Prostate gland (tissue), 2 donors: Measurements from ENCODE around the gene CFAP100. TPM values are rescaled to one million over a fixed set of nuclear protein-coding genes. Genes with fewer than 3 reads are reported as not detected.

Experiments used
- DNase-seq: peaks from one replicate; pipeline ENCODE4 v3.0.0-alpha.2; 2019; ENCODE audit warnings: low spot score
- H3K27ac ChIP-seq, 2 donors: fragments of 200-600 bp; sonication (generic); 2 replicates each; pipeline ENCODE4 v1.5.1; 2017 to 2019
- H3K27me3 ChIP-seq: fragments of 200-600 bp; sonication (generic); replicated peaks from 2 replicates; pipeline ENCODE4 v1.5.1; 2019; ENCODE audit not compliant: insufficient read depth
- H3K36me3 ChIP-seq, 2 donors: fragments of 200-600 bp; sonication (generic); 1 replicate in 1 of 2; 2 replicates in 1 of 2; pipeline versions ENCODE4 v1.5.1 to v1.8.1; 2017 to 2019
- H3K4me1 ChIP-seq: fragments of 200-600 bp; sonication (generic); replicated peaks from 2 replicates; pipeline ENCODE4 v1.5.1; 2019
- H3K4me3 ChIP-seq, 2 donors: fragments of 200-600 bp; sonication (generic); 2 replicates each; pipeline ENCODE4 v1.5.1; 2017 to 2019
- H3K9me3 ChIP-seq: fragments of 200-600 bp; sonication (generic); 2 replicates; pipeline ENCODE4 v1.5.1; 2017
- CTCF ChIP-seq, 4 experiments: fragments of 200-600 bp in 2 of 4; fragments of 450-650 bp in 2 of 4; sonication (generic) in 2 of 4; IDR thresholded peaks; 1 replicate in 3 of 4; 2 replicates in 1 of 4; pipeline ENCODE4 v1.5.1; 2016 to 2019; ENCODE audit warnings: antibody characterized with exemption in 4 of 4, mild to moderate bottlenecking in 2 of 4, moderate library complexity in 2 of 4
- POLR2A ChIP-seq: fragments of 450-650 bp; IDR thresholded peaks from one replicate; pipeline ENCODE4 v1.6.1; 2016; ENCODE audit warnings: antibody characterized with exemption, mild to moderate bottlenecking
- POLR2AphosphoS5 ChIP-seq: sonication (generic); formaldehyde crosslinking; IDR thresholded peaks from one replicate; pipeline ENCODE4 v1.6.1; 2017; ENCODE audit warnings: antibody characterized with exemption
- WGBS: methylation state at CpG from one replicate; pipeline ENCODE4 v1.1.5; 2018; 5-methylcytosine and 5-hydroxymethylcytosine counted together
- intact Hi-C: fragments of 100-400 bp; cut with DNase I; formaldehyde crosslinking; loops from one replicate; pipeline ENCODE4 v1.14.2; 2022
- total RNA-seq, 2 donors: library from RNA; depleted of rRNA; stranded (reverse); fragments of >200 nt; gene quantifications; one replicate each; pipeline ENCODE4 v1.1.0, GENCODE V29; 2016

The CFAP100 gene
- total RNA-seq, 2 donors from 2014 or later, result 2.3 TPM; not detected in 1

DNA sequence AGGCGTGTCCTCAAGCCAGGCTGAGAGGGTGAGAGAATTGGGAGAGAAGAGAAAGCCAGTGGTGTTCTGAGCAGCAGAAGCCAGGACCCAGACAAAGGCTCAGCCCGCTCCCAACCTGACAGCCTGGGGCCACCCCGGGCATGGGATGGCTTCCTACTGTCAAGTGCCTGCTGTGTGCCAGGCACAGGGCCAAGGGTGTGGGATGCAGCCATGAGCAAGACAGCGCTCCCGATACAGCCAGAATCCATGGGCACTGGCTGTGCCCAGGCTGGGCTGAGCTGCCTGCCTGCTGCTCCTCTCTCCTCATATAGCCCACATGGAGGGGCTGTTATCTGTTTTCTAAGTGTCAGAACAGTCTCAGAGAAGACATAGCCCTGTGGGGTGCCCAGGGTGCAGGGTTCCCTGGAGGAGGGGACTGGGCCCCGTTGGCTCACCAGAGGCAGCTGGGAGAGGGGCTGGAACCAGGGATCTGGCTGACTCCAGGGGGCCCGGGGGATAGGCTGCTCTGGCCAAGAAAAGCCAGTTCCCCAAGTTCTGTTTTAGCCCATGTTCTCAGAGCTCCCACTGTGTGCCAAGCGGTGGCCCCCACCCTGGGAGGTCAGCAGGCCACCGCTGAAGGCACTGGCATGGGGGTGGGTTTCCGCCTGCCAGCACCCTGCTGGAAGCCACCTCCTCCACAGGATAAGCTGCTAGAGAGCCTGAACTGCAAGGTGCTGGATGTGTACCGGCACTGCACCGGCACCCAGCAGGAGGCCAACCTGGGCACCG, 39.0 kb downstream of the CFAP100 start:
- H3K36me3 ChIP-seq, result no peaks in the 10 kb centered on the region

GRCh38 chr3:126434264-126434590, 39.5 kb downstream of the CFAP100 start:
- no peak overlapping the region for H3K27ac ChIP-seq
- no peaks in the 10 kb centered on the region for H3K9me3 ChIP-seq
- no peak overlapping the region for H3K4me3 ChIP-seq
- DNase-seq, result no peak
- intact Hi-C loops, result no loop called here
- no peaks in the 10 kb centered on the region for H3K36me3 ChIP-seq
- 92% methylated on average over 6 of the region's 6 CpGs for WGBS
- H3K4me1 ChIP-seq, result no peaks in the 10 kb centered on the region
- no peaks in the 10 kb centered on the region for H3K27me3 ChIP-seq
- TF ChIP-seq POLR2A, result no peak
- TF ChIP-seq CTCF (IDR thresholded peaks at IDR 0.05), result no peak
- no peak for TF ChIP-seq POLR2AphosphoS5

More for the DNA sequence above, 39.0 kb downstream of the CFAP100 start:
- Histone ChIP-seq H3K4me3 (no peak overlapping the region), H3K4me1 (no peaks in the 10 kb centered on the region), H3K27ac (no peak overlapping the region), H3K9me3 (no peaks in the 10 kb centered on the region), H3K27me3 (no peaks in the 10 kb centered on the region)
- intact Hi-C loops, result no loop called here
- 84% methylated on average over 13 of the region's 13 CpGs for WGBS
- TF ChIP-seq POLR2A (no peak), CTCF (IDR thresholded peaks at IDR 0.05) (no peak), POLR2AphosphoS5 (no peak)
- DNase-seq, result no peak

GRCh38 chr3:126434931-126435411, 40.3 kb downstream of the CFAP100 start:
- Histone ChIP-seq H3K9me3 (no peaks in the 10 kb centered on the region), H3K4me3 (no peak overlapping the region), H3K27me3 (no peaks in the 10 kb centered on the region), H3K36me3 (no peaks in the 10 kb centered on the region), H3K4me1 (no peaks in the 10 kb centered on the region), H3K27ac (no peak overlapping the region)
- WGBS, result 89% methylated on average over 8 of the region's 8 CpGs
- TF ChIP-seq POLR2A (no peak), POLR2AphosphoS5 (no peak), CTCF (IDR thresholded peaks at IDR 0.05) (no peak)
- no peak for DNase-seq
- intact Hi-C loops, result no loop called here

- Histone ChIP-seq H3K4me3 (no peak overlapping the region), H3K4me1 (no peaks in the 10 kb centered on the region), H3K27ac (no peak overlapping the region), H3K9me3 (no peaks in the 10 kb centered on the region), H3K36me3 (no peaks in the 10 kb centered on the region), H3K27me3 (no peaks in the 10 kb centered on the region)
- DNase-seq, result no peak
- intact Hi-C loops, result no loop called here
- TF ChIP-seq POLR2AphosphoS5 (no peak), POLR2A (no peak), CTCF (IDR thresholded peaks at IDR 0.05) (no peak)
- WGBS, result 92% methylated on average over 14 of the region's 14 CpGs
Measured at GRCh38 chr3:126435456-126436315, 41.0 kb downstream of the CFAP100 start.
